ENCODE measurements around the gene PILRB.
"Not testable (repeated sequence)": the region's sequence is repeated elsewhere in the genome, so short reads cannot be mapped to it uniquely, and the experiment has no call there.

Gene PILRB

GRCh38 chr7:100358857-100359212, 918 bp downstream of the PILRB start:
- FAIRE-seq = no peak
- peak; percentile 11; the same call in 1 of the 2 replicates for TF ChIP-seq POLR2AphosphoS5 (IDR thresholded peaks at IDR 0.05; ENCODE audit: low read depth, low read length)
- TF ChIP-seq PAX5 (IDR thresholded peaks at IDR 0.05; ENCODE audit: insufficient read depth, low read length, severe bottlenecking) = no peak
- no peak for TF ChIP-seq POLR2A (IDR thresholded peaks at IDR 0.05; ENCODE audit: low read depth, low read length)
- DNase-seq (ENCODE audit: insufficient read length, low spot score) = no peak

GRCh38 chr7:100360135-100360854, 2.4 kb downstream of the PILRB start:
- TF ChIP-seq POLR2A (IDR thresholded peaks at IDR 0.05; ENCODE audit: low read depth, low read length) = 0 out of 2 replicates have a peak, but pooled peaks have one; percentile 16
- no peak for TF ChIP-seq POLR2AphosphoS5 (IDR thresholded peaks at IDR 0.05; ENCODE audit: low read depth, low read length)
- FAIRE-seq (no peak), DNase-seq (ENCODE audit: insufficient read length, low spot score) (no peak)

- FAIRE-seq (no peak), DNase-seq (ENCODE audit: insufficient read length, low spot score) (no peak)
- TF ChIP-seq SPI1 (IDR thresholded peaks at IDR 0.05; ENCODE audit: low read depth, low read length) (no peak), POLR2A (IDR thresholded peaks at IDR 0.05; ENCODE audit: low read depth, low read length) (no peak), POU2F2 (IDR thresholded peaks at IDR 0.05; ENCODE audit: low read depth, low read length) (no peak), TAF1 (IDR thresholded peaks at IDR 0.05; ENCODE audit: low read depth, low read length) (no peak)
Measured at GRCh38 chr7:100363098-100363497, 5.2 kb downstream of the PILRB start.

- DNase-seq (ENCODE audit: insufficient read length, low spot score); FAIRE-seq: not testable (repeated sequence)
Measured at GRCh38 chr7:100363797-100364196, 5.9 kb downstream of the PILRB start.

GRCh38 chr7:100364480-100364879, 6.6 kb downstream of the PILRB start:
- DNase-seq (ENCODE audit: insufficient read length, low spot score) (no peak), FAIRE-seq (no peak)
- TF ChIP-seq POU2F2 (IDR thresholded peaks at IDR 0.05; ENCODE audit: low read depth, low read length) (no peak), PAX5 (IDR thresholded peaks at IDR 0.05; ENCODE audit: insufficient read depth, low read length, severe bottlenecking) (no peak), POLR2A (IDR thresholded peaks at IDR 0.05; ENCODE audit: low read depth, low read length) (no peak), TAF1 (IDR thresholded peaks at IDR 0.05; ENCODE audit: low read depth, low read length) (no peak), POLR2AphosphoS5 (IDR thresholded peaks at IDR 0.05; ENCODE audit: low read depth, low read length) (no peak), SPI1 (IDR thresholded peaks at IDR 0.05; ENCODE audit: low read depth, low read length) (no peak)

GRCh38 chr7:100365998-100366367, 8.1 kb downstream of the PILRB start:
- not testable (repeated sequence) for DNase-seq (ENCODE audit: insufficient read length, low spot score); FAIRE-seq

GRCh38 chr7:100366411-100367250, 8.7 kb downstream of the PILRB start:
- TF ChIP-seq POU2F2 (IDR thresholded peaks at IDR 0.05; ENCODE audit: low read depth, low read length) (peak; percentile 61; the same call in 1 of the 2 replicates), PAX5 (IDR thresholded peaks at IDR 0.05; ENCODE audit: insufficient read depth, low read length, severe bottlenecking) (no peak), POLR2AphosphoS5 (IDR thresholded peaks at IDR 0.05; ENCODE audit: low read depth, low read length) (peak; percentile 76), POLR2A (IDR thresholded peaks at IDR 0.05; ENCODE audit: low read depth, low read length) (peak; percentile 52), SPI1 (IDR thresholded peaks at IDR 0.05; ENCODE audit: low read depth, low read length) (no peak), TAF1 (IDR thresholded peaks at IDR 0.05; ENCODE audit: low read depth, low read length) (no peak)
- FAIRE-seq (peak; percentile 74), DNase-seq (ENCODE audit: insufficient read length, low spot score) (no peak)

- DNase-seq (ENCODE audit: insufficient read length, low spot score) = no peak
- FAIRE-seq = no peak
- TF ChIP-seq SPI1 (IDR thresholded peaks at IDR 0.05; ENCODE audit: low read depth, low read length) (0 out of 2 replicates have a peak, but pooled peaks have one; percentile 18), POLR2AphosphoS5 (IDR thresholded peaks at IDR 0.05; ENCODE audit: low read depth, low read length) (no peak)
Measured at GRCh38 chr7:100367251-100367620, 9.3 kb downstream of the PILRB start.

GRCh38 chr7:100367676-100368613, 10.0 kb downstream of the PILRB start:
- DNase-seq (ENCODE audit: insufficient read length, low spot score) (no peak), FAIRE-seq (peak; percentile 20)
- TF ChIP-seq PAX5 (IDR thresholded peaks at IDR 0.05; ENCODE audit: insufficient read depth, low read length, severe bottlenecking) = no peak
- TF ChIP-seq POLR2A (IDR thresholded peaks at IDR 0.05; ENCODE audit: low read depth, low read length) = no peak
- no peak for TF ChIP-seq TAF1 (IDR thresholded peaks at IDR 0.05; ENCODE audit: low read depth, low read length)
- no peak for TF ChIP-seq POU2F2 (IDR thresholded peaks at IDR 0.05; ENCODE audit: low read depth, low read length)
- no peak for TF ChIP-seq POLR2AphosphoS5 (IDR thresholded peaks at IDR 0.05; ENCODE audit: low read depth, low read length)
- no peak for TF ChIP-seq SPI1 (IDR thresholded peaks at IDR 0.05; ENCODE audit: low read depth, low read length)

- FAIRE-seq (peak; percentile 83), DNase-seq (ENCODE audit: insufficient read length, low spot score) (peak; percentile 42)
Measured at GRCh38 chr7:100369105-100369504, 11.2 kb downstream of the PILRB start.

More at GRCh38 chr7:100369105-100369504, 11.2 kb downstream of the PILRB start:
- TF ChIP-seq POU2F2 (IDR thresholded peaks at IDR 0.05; ENCODE audit: low read depth, low read length) (0 out of 2 replicates have a peak, but pooled peaks have one; percentile 15), SPI1 (IDR thresholded peaks at IDR 0.05; ENCODE audit: low read depth, low read length) (peak; percentile 97), PAX5 (IDR thresholded peaks at IDR 0.05; ENCODE audit: insufficient read depth, low read length, severe bottlenecking) (no peak), POLR2A (IDR thresholded peaks at IDR 0.05; ENCODE audit: low read depth, low read length) (peak; percentile 47; the same call in 1 of the 2 replicates), POLR2AphosphoS5 (IDR thresholded peaks at IDR 0.05; ENCODE audit: low read depth, low read length) (peak; percentile 71), TAF1 (IDR thresholded peaks at IDR 0.05; ENCODE audit: low read depth, low read length) (no peak)
